OCI-LY3 (cell line): ENCODE data around the gene CARS2.

ENCODE experiments used
- CTCF ChIP-seq: fragments of 200-600, 300-600 bp; sonication (generic); IDR thresholded peaks from 2 replicates; pipeline ENCODE4 v1.5.1; 2014; ENCODE audit warnings: antibody characterized with exemption, low read length, low read depth
- EZH2phosphoT487 ChIP-seq: fragments of 200-600 bp; shearing (Covaris generic); IDR thresholded peaks from 2 replicates; pipeline ENCODE4 v1.6.1; 2018; ENCODE audit warnings: antibody characterized with exemption, mixed run types, low read depth

GRCh38 chr13:110648146-110648819 lies 57.6 kb downstream of the CARS2 start:
- TF ChIP-seq CTCF (no peak), EZH2phosphoT487 (no peak)
